CD4-positive, alpha-beta T cell treated with Interleukin-6 at 100 ng/mL for 8 hours (primary cell): Measurements from ENCODE around the gene SERPINB1.
"Not testable (repeated sequence)": the region's sequence is repeated elsewhere in the genome, so short reads cannot be mapped to it uniquely, and the experiment has no call there.

Experiments used
- DNase-seq: peaks from one replicate; pipeline ENCODE4 v3.0.0-alpha.2; 2020; ENCODE audit warnings: mixed read lengths, low spot score

Gene SERPINB1

DNA sequence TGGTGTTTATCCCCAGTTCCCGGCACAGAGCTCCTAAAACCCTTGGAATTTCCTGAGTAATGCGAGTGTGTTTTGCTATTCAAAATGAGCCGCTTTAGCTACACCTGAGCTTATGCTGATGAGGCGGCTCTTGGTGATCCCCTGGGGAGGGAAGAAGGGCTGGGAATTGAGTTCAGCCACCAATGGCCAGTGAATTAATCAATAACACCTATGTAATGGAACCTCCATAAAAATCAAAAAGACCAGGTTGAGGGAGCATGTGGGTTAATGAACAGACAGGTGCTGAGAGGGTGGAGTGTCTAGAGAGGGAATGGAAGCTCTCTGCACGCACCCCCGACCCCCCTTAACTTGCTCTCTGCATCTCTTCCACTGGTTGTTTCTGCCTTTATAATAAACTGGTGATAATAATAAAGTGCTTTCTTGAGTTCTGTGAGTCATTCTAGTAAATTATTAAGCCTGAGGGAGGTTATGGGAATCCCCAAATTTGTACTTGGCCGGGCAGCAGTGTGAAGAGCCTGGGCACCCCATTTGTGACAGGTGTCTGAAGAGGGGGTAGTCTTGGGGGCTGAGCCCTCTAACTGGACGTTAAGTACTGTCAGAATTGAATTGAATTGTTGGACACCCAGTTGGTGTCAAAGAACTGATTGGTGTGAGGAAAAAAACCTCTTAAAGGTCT lies 24.6 kb upstream of the SERPINB1 start:
- DNase-seq, result no peak

DNA sequence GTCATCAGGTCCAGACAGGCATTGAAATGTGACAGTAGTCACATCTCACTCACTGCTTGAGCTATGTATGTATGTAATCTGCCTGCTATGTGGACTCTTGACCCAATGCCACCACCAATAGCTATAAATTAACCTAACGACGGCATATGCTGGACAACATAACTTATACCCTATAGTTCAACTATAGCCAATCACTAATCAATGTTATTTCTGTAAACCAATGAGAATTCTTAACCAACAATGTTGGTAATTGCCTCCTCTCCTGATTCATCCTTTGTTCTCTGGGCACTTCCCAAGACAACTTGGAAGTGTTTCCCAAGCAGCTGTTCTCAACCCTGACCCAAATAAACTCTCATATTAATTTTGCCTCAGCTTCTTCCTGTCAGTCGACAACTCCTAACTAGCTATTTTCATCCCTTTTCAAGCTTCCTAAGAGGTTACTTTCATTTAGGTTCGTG lies 24.1 kb upstream of the SERPINB1 start:
- DNase-seq, result no peak

DNA sequence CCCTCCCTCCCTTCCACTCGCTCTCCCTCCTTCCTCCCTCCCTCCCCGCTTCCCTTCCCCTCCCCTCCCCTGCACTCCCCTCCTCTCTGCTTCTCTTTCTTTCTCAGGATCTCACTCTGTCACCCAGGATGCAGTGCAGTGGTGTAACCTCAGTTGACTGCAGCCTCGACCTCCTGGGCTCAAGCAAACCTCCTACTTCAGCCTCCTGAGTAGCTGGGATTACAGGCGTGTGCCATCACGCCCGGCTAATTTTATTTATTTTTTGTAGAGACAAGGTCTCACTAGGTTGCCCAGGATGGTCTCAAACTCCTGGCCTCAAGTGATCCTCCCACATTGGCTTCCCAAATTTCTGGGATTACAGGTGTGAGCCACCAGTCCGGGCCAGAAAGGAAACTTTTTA lies 23.6 kb upstream of the SERPINB1 start:
- no peak for DNase-seq

DNA sequence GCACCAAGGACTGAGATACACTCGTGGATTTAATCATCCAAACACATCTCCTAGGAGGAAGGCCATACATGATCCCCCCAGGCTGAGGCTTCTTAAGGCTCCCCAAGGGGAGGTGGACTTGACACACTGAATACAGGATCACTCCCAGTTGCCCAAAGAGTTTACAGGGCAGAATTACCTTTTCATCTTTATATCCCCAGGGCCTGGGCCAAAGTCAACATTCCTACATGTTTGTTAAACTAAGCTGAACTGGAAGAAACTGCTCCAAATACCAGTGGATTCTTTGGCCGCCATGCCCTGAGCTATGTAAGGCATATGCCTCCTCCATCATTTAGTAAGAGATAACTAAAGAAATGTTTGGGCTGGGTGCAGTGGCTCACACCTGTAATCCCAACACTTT lies 22.2 kb upstream of the SERPINB1 start:
- no peak for DNase-seq

DNA sequence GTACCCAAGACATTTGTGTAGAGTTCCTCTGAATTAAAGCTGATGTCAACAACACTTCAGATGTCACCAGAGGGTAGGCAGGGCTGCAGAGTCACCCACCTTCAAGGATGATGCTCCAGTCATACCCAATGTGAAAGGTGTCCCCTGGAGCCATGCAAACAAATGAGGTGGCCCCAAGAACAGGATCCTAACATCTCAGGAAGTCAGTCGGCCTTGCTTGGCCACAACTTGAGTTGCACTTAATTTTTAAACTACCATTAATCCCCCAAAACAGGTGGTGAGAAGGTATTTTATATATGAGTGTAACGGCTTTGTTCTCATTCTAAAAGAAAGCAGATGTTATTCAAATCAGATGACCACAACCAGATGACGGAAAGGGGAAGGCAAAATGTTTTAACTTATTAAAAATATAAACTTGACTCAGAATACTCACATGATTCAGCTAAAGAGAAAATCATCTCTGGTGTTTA lies 21.1 kb upstream of the SERPINB1 start:
- DNase-seq, result no peak

DNA sequence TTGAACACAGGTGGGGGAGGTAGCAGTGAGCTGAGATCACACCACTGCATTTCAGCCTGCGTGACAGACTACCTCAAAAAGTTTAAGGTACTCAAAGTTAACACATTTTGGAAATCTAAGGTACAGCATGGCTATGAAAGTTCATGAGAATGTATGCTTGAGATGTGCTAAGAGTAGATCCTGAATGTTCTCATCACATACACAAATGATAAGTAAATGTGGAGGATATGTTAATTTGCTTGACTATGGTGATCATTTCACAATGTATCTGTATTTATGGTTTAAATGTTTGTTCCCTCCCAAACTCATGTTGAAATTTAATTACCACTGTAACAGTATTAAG lies 20.1 kb upstream of the SERPINB1 start:
- no peak for DNase-seq

DNA sequence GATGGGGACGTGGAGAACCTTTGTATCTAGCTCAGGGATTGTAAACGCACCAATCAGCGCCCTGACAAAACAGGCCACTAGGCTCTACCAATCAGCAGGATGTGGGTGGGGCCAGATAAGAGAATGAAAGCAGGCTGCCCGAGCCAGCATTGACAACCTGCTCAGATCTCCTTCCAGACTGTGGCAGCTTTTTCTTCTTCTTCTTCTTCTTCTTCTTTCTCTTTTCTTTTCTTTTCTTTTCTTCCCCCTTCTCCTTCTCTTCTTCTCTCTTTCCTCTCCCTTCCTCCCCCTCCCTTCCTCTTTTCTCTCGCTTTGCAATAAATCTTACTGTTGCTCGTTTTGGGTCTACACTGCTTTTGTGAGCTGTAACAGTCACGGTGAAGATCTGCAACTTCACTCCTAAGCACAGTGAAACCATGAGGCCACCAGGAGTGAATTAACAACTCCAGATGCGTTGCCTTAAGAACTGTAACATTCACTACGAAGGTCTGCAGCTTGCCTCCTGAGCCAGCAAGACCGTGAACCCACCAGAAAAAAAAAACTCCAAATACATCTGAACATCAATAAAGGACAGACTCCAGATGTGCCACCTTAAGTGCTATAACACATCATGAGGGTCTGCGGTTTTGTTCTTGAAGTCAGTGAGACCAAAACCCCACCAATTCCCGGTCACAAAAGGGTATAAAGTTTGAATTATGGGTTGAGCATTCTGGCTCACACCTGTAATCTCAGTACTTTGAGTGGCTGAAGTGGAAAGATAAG lies 19.6 kb upstream of the SERPINB1 start:
- peak; percentile 33 for DNase-seq

DNA sequence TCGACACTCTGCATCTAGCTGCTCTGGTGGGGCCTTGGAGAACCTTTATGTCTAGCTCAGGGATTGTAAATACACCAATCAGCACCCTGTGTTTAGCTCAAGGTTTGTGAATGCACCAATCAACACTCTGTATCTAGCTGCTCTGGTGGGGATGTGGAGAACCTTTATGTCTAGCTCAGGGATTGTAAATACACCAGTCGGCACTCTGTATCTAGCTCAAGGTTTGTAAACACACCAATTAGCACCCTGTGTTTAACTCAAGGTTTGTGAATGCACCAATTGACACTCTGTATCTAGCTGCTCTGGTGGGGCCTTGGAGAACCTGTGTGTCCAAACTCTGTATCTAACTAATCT lies 19.0 kb upstream of the SERPINB1 start:
- not testable (repeated sequence) for DNase-seq

DNA sequence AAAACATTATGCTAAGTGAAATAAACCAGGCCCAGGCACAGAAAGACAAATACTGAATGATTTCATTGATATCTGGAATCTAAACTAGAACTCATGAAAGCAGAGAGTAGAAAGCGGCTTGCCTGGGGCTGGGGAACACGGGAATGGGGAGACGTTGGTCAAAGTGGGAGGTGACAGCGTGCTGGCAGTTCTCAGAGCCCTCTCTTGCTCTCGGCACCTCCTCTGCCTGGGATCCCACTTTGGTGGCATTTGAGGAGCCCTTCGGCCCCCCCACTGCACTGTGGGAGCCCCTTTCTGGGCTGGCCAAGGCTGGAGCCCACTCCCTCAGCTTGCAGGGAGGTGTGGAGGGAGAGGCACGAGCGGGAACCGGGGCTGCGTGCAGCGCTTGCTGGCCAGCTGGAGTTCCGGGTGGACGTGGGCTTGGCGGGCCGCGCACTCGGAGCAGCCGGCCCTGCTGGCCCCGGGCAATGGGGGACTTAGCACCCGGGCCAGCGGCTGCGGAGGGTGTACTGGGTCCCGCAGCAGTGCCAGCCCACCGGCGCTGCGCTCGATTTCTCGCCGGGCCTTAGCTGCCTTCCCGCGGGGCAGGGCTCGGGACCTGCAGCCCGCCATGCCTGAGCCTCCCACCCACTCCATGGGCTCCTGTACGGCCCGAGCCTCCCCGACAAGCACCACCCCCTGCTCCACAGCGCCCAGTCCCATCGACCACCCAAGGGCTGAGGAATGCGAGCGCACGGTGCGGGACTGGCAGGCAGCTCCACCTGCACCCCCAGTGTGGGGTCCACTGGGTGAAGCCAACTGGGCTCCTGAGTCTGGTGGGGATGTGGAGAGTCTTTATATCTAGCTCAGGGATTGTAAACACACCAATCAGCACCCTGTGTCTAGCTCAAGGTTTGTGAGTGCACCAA lies 18.4 kb upstream of the SERPINB1 start:
- not testable (repeated sequence) for DNase-seq

DNA sequence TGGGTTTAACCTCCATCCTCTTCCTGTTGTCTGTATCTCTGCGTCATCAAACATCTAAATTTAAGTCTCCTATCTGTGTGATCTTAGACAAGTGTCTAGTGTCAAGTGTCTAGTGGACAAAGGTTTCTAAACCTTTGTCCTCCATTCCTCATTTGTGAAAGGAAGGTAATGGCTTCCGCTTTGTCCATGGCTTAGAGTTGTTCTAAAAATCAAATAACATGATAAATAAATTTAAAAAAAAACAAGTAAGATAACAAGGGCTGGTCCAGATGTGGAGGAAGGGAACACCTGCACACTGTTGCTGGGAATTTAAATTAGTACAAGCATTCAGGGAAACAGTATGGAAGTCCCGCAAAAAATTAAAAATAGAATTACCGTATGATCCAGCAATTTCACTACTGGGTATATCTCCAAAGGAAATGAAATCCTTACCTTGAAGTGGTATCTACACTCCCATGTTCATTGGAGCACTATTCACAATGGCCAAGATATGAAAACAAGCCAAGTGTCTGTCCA lies 17.6 kb upstream of the SERPINB1 start:
- no peak for DNase-seq

DNA sequence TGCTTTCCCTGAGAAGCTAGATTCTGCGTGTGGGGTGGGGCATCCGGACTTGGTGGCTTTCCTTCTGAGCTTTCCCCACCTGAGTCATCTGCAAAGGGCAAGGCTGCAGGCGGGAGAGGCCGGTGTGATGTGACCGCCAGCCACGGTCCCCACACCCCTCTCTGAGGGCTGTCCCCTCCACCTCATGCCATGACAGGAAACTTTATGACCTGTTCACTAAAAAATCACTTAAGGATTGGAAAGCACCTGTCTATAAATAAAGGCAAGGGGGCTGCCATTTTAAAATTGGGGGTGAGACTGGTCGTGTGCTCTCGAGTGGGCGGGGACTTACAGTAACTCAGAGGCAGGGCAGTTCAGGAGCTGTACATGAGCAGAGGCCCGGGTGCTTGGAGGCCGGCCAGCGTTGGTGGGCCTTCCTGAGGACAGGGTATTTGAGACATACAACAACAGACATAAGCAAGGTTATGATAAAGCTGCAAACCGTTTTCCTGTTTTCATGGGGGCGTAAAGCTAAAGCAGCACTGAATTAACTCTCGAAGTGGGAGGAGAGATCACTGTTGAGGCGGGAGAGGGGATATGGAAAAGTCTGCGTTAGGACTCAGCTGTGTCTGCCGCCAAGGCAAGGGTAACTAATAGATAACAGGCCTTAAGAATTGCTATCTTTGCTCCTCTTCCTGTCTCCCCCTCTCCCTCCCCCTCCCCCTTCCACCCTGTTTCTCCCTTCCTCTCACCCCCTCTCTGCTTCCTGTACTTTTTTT lies 16.1 kb upstream of the SERPINB1 start:
- DNase-seq, result peak; percentile 67

DNA sequence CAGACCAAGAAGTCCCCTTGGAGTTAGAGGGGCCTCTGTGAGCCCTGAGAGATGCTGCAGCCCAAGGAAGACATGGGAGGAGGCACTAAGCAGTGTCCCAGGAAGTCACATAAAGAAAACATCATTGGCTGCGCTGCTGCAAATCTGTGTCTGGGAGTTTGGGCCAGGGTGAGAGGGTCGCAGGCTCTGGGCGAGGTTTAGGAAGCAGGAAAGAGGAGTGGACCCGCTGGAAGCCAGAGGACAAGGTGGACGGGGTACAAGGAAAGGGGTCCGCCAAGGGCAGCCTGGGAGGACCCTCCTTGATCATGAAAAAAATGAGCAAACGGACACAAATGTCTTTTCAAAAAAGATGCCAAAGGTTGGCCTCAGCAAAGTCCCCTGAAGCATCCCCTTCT lies 15.5 kb upstream of the SERPINB1 start:
- no peak for DNase-seq

DNA sequence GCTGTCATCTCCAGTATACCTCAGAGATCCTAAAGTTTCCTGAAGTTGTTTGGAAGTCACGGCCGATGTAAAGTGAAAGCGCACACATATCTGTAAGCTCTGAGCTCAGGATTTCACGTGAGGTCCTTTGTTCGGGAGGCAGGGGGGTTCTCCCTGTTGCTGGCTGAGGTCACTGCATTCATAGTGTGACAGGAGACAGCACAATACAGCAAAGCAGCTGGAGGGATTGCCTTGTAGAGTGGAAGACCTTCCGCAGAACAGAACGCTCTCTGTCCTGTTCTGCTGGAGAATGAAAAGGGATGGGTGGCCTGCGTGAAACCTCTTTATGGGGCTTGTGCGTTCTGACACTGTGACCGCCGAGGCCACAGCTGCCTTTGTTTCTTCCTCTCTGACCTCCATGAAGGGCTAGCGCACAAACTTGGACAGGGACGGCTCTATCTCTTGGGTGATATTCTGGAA lies 13.4 kb upstream of the SERPINB1 start:
- DNase-seq, result no peak

DNA sequence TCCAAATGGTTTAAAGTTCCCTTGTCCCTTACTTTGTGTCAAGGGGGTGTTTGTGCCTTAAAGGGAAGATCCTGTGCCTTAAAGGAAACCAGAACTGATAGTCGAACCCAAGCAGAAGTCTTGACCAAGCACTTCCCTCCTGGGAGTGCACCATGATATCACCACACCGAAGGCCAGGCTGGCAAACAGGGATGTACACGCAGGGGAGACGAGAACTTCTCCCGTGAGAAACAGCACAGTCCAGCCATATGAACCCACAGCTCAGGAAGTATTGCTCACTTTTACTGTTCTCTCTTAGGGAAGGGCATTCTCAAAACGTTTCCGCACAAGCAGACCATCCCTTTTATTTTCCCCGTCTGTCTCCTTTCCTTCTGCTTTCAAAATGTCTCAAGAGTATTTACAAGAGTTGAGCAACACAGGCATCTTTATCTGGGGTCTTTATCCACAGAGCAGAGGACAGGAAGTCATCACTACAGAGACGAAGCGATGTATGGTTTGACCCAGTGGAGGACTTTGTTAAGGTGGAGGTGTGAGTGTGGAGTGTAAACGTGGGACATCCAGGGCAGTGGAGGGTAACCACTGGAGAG lies 12.8 kb upstream of the SERPINB1 start:
- no peak for DNase-seq

DNA sequence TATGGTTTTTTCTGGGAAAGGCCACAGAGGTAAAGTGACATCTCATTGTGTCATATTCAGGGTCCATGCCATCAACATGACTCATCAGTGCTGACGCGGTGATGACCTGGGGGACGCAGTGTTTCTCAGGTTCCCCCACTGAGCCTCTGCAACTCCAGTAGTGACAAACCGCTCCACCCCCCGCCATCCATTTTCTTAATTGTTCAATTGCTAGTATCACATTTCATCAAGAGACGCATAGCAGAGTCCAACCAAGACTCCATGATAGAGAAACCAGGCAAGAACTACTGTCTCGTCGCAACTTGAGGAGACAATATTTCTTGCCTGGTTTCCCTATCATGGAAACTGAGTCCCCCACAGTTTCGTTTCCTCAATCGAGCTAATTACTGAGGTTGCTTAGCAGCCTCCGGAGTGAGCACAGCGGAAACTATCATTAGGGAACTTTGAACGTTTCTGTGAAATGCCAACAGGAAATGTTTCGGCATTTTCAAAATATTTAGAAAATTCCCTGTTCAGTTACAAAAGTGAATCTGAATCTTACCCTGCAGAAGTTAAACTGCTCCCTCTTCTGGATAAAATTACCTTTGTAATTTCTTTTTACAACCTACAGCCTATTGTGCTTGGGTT lies 12.2 kb upstream of the SERPINB1 start:
- DNase-seq, result peak; percentile 65

DNA sequence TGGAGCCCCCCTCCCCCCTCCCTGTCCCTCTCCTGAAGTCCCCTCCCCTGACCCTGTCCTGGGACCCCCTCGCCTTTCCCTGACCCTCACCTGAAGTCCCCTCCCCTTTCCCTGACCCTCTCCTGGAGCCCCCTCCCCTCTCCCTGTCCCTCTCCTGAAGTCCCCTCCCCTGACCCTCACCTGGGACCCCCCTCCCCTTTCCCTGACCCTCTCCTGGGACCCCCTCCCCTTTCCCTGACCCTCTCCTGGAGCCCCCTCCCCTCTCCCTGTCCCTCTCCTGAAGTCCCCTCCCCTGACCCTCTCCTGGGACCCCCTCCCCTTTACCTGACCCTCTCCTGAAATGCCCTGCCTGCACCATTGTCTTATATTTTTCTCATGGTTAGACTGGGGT lies 11.7 kb upstream of the SERPINB1 start:
- not testable (repeated sequence) for DNase-seq

DNA sequence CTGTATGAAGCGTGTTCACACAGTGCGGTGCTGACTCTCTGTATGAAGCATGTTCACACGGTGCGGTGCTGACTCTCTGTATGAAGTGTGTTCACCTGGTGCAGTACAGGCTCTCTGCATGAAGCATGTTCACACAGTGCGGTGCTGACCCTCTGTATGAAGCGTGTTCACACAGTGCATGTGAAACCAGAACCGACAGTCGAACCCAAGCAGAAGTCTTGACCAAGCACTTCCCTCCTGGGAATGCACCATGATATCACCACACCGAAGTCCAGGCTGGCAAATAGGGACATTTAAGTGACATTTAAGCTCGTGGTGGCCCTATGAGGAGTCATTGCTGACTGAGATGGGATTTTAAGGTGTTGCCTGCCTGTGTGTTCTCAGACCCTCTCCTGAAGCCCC lies 11.3 kb upstream of the SERPINB1 start:
- no peak for DNase-seq

DNA sequence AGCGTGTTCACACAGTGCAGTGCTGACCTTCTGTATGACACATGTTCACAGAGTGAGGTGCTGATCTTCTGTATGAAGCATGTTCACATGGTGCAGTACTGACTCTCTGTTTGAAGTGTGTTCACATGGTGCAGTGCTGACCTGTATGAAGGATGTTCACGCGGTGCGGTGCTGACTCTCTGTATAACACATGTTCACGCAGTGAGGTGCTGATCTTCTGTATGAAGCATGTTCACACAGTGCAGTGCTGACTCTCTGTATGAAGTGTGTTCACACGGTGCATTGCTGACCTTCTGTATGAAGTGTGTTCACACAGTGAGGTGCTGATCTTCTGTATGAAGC lies 10.8 kb upstream of the SERPINB1 start:
- DNase-seq, result no peak

DNA sequence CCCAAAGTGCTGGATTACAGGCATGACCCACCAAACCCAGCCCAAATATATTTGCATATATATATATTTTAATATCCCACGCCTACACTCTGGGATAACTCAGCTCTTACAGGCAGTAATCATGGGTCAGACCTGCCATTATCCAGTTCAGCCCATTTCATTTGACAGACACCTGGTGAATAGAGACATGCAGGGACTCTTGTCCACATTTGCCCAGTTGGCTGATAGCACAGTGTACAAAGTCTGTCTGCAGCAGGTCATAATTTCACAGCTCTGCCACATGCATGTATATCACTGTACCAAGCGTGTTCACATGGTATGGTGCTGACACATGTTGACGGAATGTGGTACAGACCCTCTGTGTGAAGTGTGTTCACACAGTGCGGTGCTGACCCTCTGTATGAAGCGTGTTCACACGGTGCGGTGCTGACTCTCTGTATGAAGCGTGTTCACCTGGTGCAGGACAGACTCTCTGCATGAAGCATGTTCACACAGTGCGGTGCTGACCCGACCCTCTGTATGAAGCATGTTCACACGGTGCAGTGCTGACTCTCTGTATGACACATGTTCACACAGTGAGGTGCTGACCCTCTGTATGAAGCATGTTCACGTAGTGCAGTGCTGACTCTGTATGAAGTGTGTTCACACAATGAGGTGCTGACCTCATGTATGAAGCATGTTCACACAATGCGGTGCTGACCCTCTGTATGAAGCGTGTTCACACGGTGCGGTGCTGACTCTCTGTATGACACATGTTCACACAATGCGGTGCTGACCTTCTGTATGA lies 10.3 kb upstream of the SERPINB1 start:
- DNase-seq, result no peak

DNA sequence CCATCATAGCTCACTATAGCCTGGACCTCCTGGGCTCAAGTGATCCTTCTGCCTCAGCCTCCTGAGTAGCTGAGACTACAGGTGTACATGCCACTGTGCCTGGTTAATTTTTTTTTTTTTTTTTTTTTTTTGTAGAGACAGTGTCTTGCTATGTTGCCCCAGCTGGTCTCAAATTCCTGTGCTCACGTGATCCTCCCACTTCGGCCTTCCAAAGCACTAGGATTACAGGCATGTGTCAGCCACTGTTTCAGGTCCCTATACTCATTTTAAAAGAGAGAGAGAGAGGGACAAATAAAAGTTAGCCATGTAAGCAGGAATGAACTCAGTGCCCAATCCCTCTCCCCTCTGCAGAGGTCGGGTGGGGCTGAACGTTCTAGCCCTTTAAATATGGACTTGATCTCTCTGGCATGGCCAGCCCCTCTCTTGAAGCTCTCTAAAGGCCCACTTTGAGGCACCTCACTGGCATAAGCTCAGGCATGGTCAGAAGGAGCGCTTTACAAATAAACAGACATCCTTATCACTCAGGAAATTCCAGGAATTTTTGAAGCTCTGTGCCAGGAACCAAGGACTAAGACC lies 9.0 kb upstream of the SERPINB1 start:
- no peak for DNase-seq
